ENCODE data around the gene MRPL20. TPM values are rescaled to one million over a fixed set of nuclear protein-coding genes. Genes with fewer than 3 reads are reported as not detected.

Gene MRPL20
- total and polyA plus RNA-seq, 9 of the 15 experiments (the other 6 are each of a cell fraction or from before 2014, with no cell fraction given) = 180 to 671 (median 229) TPM

GRCh38 chr1:1430992-1431844 is 24.1 kb upstream of the MRPL20 start (continued):
- TF ChIP-seq FOXO4 (CRISPR knock-in tag; IDR thresholded peaks at IDR 0.05) = no peak
- no peak for TF ChIP-seq MAZ (CRISPR knock-in tag; conservative IDR thresholded peaks at IDR 0.05 in 1 of 2, IDR thresholded peaks at IDR 0.05 in 1 of 2)

- WGBS (ENCODE audit: insufficient coverage, low coverage, missing lambda C conversion rate) = 65% methylated on average over 16 of the region's 35 CpGs
- H3K9me1 ChIP-seq (ENCODE audit: control insufficient read depth, insufficient read depth, low read length) = no peaks in the 10 kb centered on the region
- FAIRE-seq (no peak), ATAC-seq (no peak), DNase-seq (ENCODE audit: extremely low read depth in 1 of 4, low spot score in 3 of 4) (peak in 1 of 4 experiments; percentile 28)
- H3K9ac ChIP-seq (ENCODE audit: insufficient read depth in 1 of 2, low read depth in 2 of 2, low read length in 2 of 2) = peak overlapping the region in 1 of 2 experiments; percentile 79; a peak in 2 of 4 replicates
- H3K9me3 ChIP-seq (replicated peaks; ENCODE audit: control insufficient read depth, insufficient read depth, low read depth, low read length) = no peaks in the 10 kb centered on the region
- no peak for TF ChIP-seq GTF2F1 (IDR thresholded peaks at IDR 0.05; ENCODE audit: low read depth, low read length)
- TF ChIP-seq CGGBP1 (CRISPR knock-in tag; IDR thresholded peaks at IDR 0.05) = no peak
- no peak for TF ChIP-seq ZNF143 (CRISPR knock-in tag; IDR thresholded peaks at IDR 0.05)
- no peak for TF ChIP-seq ZNF280A (IDR thresholded peaks at IDR 0.05; ENCODE audit: low read depth, partially characterized antibody)
- TF ChIP-seq DEAF1 (CRISPR knock-in tag; IDR thresholded peaks at IDR 0.05) = no peak
- H3K79me2 ChIP-seq (ENCODE audit: control insufficient read depth, insufficient read depth, low read length) = no peaks in the 10 kb centered on the region; the same call in 2 of the 3 replicates
- no peaks in the 10 kb centered on the region for H3K27me3 ChIP-seq (ENCODE audit: control insufficient read depth in 2 of 2, insufficient read depth in 2 of 2, low read length in 2 of 2)
- ChIA-PET CTCF (ENCODE audit: low intra/inter-chr PET ratio) (no interaction called here), POLR2A (interaction anchor here (0.5 to 2.0 kb wide), 4 partner anchors 23 to 112 kb away, joined by 3 to 11 read pairs (median 4); partner anchors contain the start of gene MRPL20)
- peaks cover 45 to 83% of the 10 kb centered on the region in 2 experiments for H3K4me1 ChIP-seq (replicated peaks in 1 of 2; ENCODE audit: control insufficient read depth in 2 of 2, insufficient read depth in 2 of 2, low read length in 2 of 2)
- H2AFZ ChIP-seq (ENCODE audit: low read depth, low read length) = no peak overlapping the region
- no peak overlapping the region for H3K4me2 ChIP-seq (ENCODE audit: insufficient read depth, low read length)
- no TSS peak for BruUV-seq (replicated peaks)
- H3K36me3 ChIP-seq (ENCODE audit: control insufficient read depth, insufficient read depth, low read length) = no peaks in the 10 kb centered on the region
- H3K27ac ChIP-seq (ENCODE audit: extremely low read depth, low read depth, low read length) = no peak overlapping the region
- intact Hi-C loops (cut with micrococcal nuclease) = no loop called here
- no peaks in the 10 kb centered on the region for H4K20me1 ChIP-seq (replicated peaks; ENCODE audit: control insufficient read depth, insufficient read depth, low read length)
- no peak overlapping the region for H3K4me3 ChIP-seq
- in situ Hi-C loops (cut with MboI) = no loop called here
Measured at GRCh38 chr1:1430114-1430982, 23.3 kb upstream of the MRPL20 start.
